Measurements from ENCODE around the gene SRCIN1. TPM values are rescaled to one million over a fixed set of nuclear protein-coding genes. Genes with fewer than 3 reads are reported as not detected.
"Not testable (repeated sequence)": the region's sequence is repeated elsewhere in the genome, so short reads cannot be mapped to it uniquely, and the experiment has no call there.

SRCIN1 gene
- total RNA-seq, 1 experiment from 2014 or later = 25.8 TPM

DNA sequence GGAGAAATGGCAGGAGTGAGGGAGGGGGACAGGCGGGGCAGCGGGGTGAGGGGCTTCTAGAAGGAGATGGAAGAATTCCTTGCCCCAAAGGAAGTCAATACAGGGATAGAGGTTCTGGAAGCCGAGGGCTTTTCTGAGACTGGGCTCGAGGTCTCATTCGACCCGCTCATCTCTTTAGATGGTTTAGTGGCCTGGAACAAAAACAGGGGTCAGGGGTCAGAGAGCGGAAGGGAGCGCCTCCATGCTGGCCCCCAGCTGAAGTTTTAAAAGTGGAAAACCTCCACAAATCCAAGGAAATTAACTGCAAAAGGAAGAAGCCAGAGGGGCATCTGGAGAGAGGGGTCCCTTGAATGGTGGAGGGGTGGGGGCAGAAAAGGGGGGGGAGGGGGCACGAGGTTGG, 72.5 kb downstream of the SRCIN1 start:
- H3K27me3 Mint-ChIP-seq (ENCODE audit: insufficient read depth, unreplicated experiment) = peaks cover 6% of the 10 kb centered on the region
- CTCF ChIA-PET = interaction anchor here (0.7 to 2.0 kb wide), 3 partner anchors 11 to 51 kb away, joined by 3 to 10 read pairs (median 4); no protein-coding TSS in a partner anchor

DNA sequence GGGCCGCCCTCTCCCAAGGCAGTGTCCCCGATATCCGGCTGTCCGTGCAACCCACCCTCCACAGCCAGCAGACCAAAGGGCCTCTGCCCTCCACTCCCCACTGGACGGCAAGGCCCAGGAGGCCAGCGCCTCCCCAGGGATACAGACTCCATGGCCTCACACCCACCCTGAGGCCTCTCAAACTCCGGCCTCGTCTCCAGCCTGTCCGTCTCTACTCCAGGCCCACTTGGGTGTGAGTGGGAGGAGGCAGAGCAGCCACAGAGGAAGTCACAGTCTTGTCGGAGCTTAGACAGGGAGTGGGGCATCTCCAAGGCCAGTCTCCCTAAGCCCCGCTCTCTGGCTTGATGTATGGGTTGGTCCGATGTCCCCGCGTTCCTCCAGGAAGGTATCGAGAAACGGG, 73.3 kb downstream of the SRCIN1 start:
- DNase-seq = no peak
- ChIA-PET POLR2A (no interaction called here), CTCF (no interaction called here)
- Mint-ChIP-seq H3K27ac (ENCODE audit: unreplicated experiment) (peak overlapping the region; percentile 26), H3K36me3 (ENCODE audit: insufficient read depth, unreplicated experiment) (peaks cover 20% of the 10 kb centered on the region), H3K4me3 (ENCODE audit: unreplicated experiment) (no peak overlapping the region), H3K4me1 (ENCODE audit: low read depth, unreplicated experiment) (peaks cover 4% of the 10 kb centered on the region), H3K27me3 (ENCODE audit: insufficient read depth, unreplicated experiment) (peaks cover 13% of the 10 kb centered on the region), H3K9me3 (ENCODE audit: unreplicated experiment) (no peaks in the 10 kb centered on the region)
- H3K4me3 ChIP-seq (ENCODE audit: low read depth, low read length) = no peak overlapping the region
- no peaks in the 10 kb centered on the region for H3K36me3 ChIP-seq (ENCODE audit: control insufficient read depth, insufficient read depth, low read length)
- no peaks in the 10 kb centered on the region for H3K4me1 ChIP-seq
- intact Hi-C loops (cut with micrococcal nuclease; ENCODE audit: unreplicated experiment) = no loop called here
- BruUV-seq (replicated peaks) = no TSS peak
- no peaks in the 10 kb centered on the region; the same call in 1 of the 2 replicates for H3K27me3 ChIP-seq (replicated peaks; ENCODE audit: control insufficient read depth, insufficient read depth, low read length)
- no peaks in the 10 kb centered on the region for H3K9me3 ChIP-seq
- TF ChIP-seq, protein P1, sequence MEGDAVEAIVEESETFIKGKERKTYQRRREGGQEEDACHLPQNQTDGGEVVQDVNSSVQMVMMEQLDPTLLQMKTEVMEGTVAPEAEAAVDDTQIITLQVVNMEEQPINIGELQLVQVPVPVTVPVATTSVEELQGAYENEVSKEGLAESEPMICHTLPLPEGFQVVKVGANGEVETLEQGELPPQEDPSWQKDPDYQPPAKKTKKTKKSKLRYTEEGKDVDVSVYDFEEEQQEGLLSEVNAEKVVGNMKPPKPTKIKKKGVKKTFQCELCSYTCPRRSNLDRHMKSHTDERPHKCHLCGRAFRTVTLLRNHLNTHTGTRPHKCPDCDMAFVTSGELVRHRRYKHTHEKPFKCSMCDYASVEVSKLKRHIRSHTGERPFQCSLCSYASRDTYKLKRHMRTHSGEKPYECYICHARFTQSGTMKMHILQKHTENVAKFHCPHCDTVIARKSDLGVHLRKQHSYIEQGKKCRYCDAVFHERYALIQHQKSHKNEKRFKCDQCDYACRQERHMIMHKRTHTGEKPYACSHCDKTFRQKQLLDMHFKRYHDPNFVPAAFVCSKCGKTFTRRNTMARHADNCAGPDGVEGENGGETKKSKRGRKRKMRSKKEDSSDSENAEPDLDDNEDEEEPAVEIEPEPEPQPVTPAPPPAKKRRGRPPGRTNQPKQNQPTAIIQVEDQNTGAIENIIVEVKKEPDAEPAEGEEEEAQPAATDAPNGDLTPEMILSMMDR (IDR thresholded peaks at IDR 0.05; ENCODE audit: insufficient read depth in 1 of 2, low read depth in 1 of 2, low read length in 1 of 2, severe bottlenecking in 1 of 2, unreplicated experiment in 1 of 2) = no peak

More for the DNA sequence above, 72.5 kb downstream of the SRCIN1 start:
- Mint-ChIP-seq H3K4me3 (ENCODE audit: unreplicated experiment) (no peak overlapping the region), H3K27ac (ENCODE audit: unreplicated experiment) (no peak overlapping the region), H3K4me1 (ENCODE audit: low read depth, unreplicated experiment) (peaks cover 4% of the 10 kb centered on the region), H3K9me3 (ENCODE audit: unreplicated experiment) (no peaks in the 10 kb centered on the region), H3K36me3 (ENCODE audit: insufficient read depth, unreplicated experiment) (peaks cover 20% of the 10 kb centered on the region)
- TF ChIP-seq, protein P1 (IDR thresholded peaks at IDR 0.05; ENCODE audit: insufficient read depth in 1 of 2, low read depth in 1 of 2, low read length in 1 of 2, severe bottlenecking in 1 of 2, unreplicated experiment in 1 of 2) = no peak
- no TSS peak for BruUV-seq (replicated peaks)
- no peaks in the 10 kb centered on the region for H3K4me1 ChIP-seq
- intact Hi-C loops (cut with micrococcal nuclease; ENCODE audit: unreplicated experiment) = no loop called here
- no peaks in the 10 kb centered on the region; the same call in 1 of the 2 replicates for H3K27me3 ChIP-seq (replicated peaks; ENCODE audit: control insufficient read depth, insufficient read depth, low read length)
- no peaks in the 10 kb centered on the region for H3K36me3 ChIP-seq (ENCODE audit: control insufficient read depth, insufficient read depth, low read length)
- H3K4me3 ChIP-seq (ENCODE audit: low read depth, low read length) = no peak overlapping the region
- no peak for DNase-seq
- POLR2A ChIA-PET = no interaction called here
- no peaks in the 10 kb centered on the region for H3K9me3 ChIP-seq

DNA sequence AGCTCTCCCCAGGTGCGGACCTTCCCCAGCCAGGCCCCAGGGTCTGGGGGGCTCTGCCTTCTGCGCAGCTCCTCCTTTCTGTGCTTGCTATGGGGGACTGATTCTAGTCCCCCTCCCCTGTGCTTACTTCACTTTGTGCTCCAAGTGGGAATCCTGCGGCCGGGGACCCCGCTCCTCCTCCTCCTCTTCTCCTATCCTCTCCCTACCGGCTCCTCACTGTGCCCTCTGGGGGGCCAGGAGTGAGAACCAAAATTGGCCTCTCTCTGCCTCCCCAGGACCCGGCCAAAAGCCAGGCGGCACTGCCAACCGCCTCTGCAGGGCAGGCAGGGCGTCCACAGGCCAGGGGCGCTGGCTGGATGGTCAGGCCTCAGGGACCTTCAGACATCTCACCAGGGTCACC, 74.0 kb downstream of the SRCIN1 start:
- intact Hi-C loops (cut with micrococcal nuclease; ENCODE audit: unreplicated experiment); CTCF ChIA-PET; POLR2A ChIA-PET; H3K27me3 ChIP-seq (replicated peaks; ENCODE audit: control insufficient read depth, insufficient read depth, low read length); H3K4me1 Mint-ChIP-seq (ENCODE audit: low read depth, unreplicated experiment); H3K9me3 Mint-ChIP-seq (ENCODE audit: unreplicated experiment); H3K4me3 ChIP-seq (ENCODE audit: low read depth, low read length); H3K9me3 ChIP-seq; H3K36me3 ChIP-seq (ENCODE audit: control insufficient read depth, insufficient read depth, low read length); H3K4me1 ChIP-seq; H3K4me3 Mint-ChIP-seq (ENCODE audit: unreplicated experiment); BruUV-seq (replicated peaks); DNase-seq: not testable (repeated sequence)
- Mint-ChIP-seq H3K36me3 (ENCODE audit: insufficient read depth, unreplicated experiment) (peaks cover 20% of the 10 kb centered on the region), H3K27ac (ENCODE audit: unreplicated experiment) (peak overlapping the region; percentile 26), H3K27me3 (ENCODE audit: insufficient read depth, unreplicated experiment) (peaks cover 13% of the 10 kb centered on the region)

DNA sequence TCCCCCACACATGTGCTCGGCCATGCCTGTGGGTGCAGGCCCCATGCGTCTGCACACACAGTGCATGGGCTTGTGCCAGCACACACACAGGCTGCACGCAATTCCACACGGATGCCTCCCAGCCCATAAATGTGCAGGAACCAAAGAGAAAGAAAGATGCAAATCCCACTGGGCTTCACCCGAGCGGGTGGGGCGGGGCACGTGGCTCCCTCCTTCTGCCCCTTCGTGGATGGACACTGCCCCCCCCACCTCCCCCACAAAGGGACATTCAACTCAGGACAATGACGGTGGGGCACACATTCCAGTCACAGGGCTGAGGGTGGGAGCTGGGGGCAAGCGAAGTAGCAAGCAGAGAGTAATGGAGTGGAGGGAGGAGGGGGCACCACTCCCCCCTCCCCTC, 74.9 kb downstream of the SRCIN1 start:
- DNase-seq; H3K27ac Mint-ChIP-seq (ENCODE audit: unreplicated experiment); H3K27me3 ChIP-seq (replicated peaks; ENCODE audit: control insufficient read depth, insufficient read depth, low read length); H3K9me3 ChIP-seq; H3K9me3 Mint-ChIP-seq (ENCODE audit: unreplicated experiment); H3K4me1 Mint-ChIP-seq (ENCODE audit: low read depth, unreplicated experiment); H3K4me3 Mint-ChIP-seq (ENCODE audit: unreplicated experiment); BruUV-seq (replicated peaks); CTCF ChIA-PET; H3K36me3 ChIP-seq (ENCODE audit: control insufficient read depth, insufficient read depth, low read length); H3K4me3 ChIP-seq (ENCODE audit: low read depth, low read length); H3K4me1 ChIP-seq; intact Hi-C loops (cut with micrococcal nuclease; ENCODE audit: unreplicated experiment): not testable (repeated sequence)
- H3K27me3 Mint-ChIP-seq (ENCODE audit: insufficient read depth, unreplicated experiment) = peaks cover 13% of the 10 kb centered on the region
- H3K36me3 Mint-ChIP-seq (ENCODE audit: insufficient read depth, unreplicated experiment) = peaks cover 20% of the 10 kb centered on the region
- POLR2A ChIA-PET = interaction anchor here (0.6 kb wide), 1 partner anchor 282 kb away, joined by 3 read pairs; no protein-coding TSS in a partner anchor

DNA sequence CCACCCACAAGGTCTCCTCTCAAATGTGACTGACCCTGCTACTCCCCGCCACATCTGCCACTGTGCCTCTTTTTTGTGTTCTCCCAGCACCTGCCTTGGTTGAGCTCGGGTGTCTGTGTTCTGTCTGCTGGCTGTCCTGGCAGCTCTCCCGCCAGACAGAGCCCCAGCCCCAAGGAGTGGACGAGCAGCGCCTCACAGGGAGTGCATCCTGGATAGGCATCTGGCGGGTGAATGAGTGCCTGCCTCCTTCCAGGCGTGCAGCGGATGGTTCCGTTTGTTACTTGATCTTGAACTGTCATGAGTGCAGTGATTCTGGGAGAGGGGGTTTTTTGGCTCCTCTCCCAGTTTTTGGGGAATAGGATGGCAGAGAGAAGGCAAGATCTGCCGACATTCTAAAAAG, 77.6 kb downstream of the SRCIN1 start:
- CTCF ChIA-PET; H3K27me3 ChIP-seq (replicated peaks; ENCODE audit: control insufficient read depth, insufficient read depth, low read length); intact Hi-C loops (cut with micrococcal nuclease; ENCODE audit: unreplicated experiment); H3K4me1 ChIP-seq; H3K4me3 ChIP-seq (ENCODE audit: low read depth, low read length); H3K4me1 Mint-ChIP-seq (ENCODE audit: low read depth, unreplicated experiment); H3K36me3 ChIP-seq (ENCODE audit: control insufficient read depth, insufficient read depth, low read length); DNase-seq; H3K27ac Mint-ChIP-seq (ENCODE audit: unreplicated experiment); BruUV-seq (replicated peaks); H3K4me3 Mint-ChIP-seq (ENCODE audit: unreplicated experiment); H3K9me3 Mint-ChIP-seq (ENCODE audit: unreplicated experiment); H3K9me3 ChIP-seq; POLR2A ChIA-PET: not testable (repeated sequence)
- peaks cover 16% of the 10 kb centered on the region for H3K27me3 Mint-ChIP-seq (ENCODE audit: insufficient read depth, unreplicated experiment)
- peaks cover 10% of the 10 kb centered on the region for H3K36me3 Mint-ChIP-seq (ENCODE audit: insufficient read depth, unreplicated experiment)

DNA sequence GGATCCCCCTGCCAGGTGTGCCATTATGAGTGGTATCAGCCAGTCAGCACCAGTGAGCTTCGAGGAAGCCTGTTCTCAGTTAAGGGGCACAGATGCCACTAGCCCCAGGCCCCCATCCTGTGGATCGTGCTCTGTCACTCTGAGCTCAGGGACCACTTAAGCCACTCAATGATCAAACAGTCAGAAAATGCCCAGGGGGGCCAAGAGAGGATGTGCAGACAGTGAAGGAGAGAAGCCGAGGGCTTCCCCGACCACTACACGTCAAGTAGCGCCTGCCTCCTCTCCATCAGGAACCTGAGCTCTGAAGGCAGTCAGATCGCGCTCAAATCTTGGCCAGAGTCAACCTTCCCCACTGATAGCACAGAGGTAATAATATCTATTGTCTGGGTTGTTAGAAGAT, 79.2 kb downstream of the SRCIN1 start:
- H3K27me3 ChIP-seq (replicated peaks; ENCODE audit: control insufficient read depth, insufficient read depth, low read length); H3K4me3 ChIP-seq (ENCODE audit: low read depth, low read length); H3K4me1 Mint-ChIP-seq (ENCODE audit: low read depth, unreplicated experiment); CTCF ChIA-PET; BruUV-seq (replicated peaks); H3K36me3 Mint-ChIP-seq (ENCODE audit: insufficient read depth, unreplicated experiment); DNase-seq; H3K9me3 Mint-ChIP-seq (ENCODE audit: unreplicated experiment); POLR2A ChIA-PET; H3K4me3 Mint-ChIP-seq (ENCODE audit: unreplicated experiment); H3K9me3 ChIP-seq; H3K27ac Mint-ChIP-seq (ENCODE audit: unreplicated experiment); H3K36me3 ChIP-seq (ENCODE audit: control insufficient read depth, insufficient read depth, low read length); H3K4me1 ChIP-seq; intact Hi-C loops (cut with micrococcal nuclease; ENCODE audit: unreplicated experiment): not testable (repeated sequence)
- H3K27me3 Mint-ChIP-seq (ENCODE audit: insufficient read depth, unreplicated experiment) = peaks cover 16% of the 10 kb centered on the region
